OCI-LY3 (cell line): Measurements from ENCODE around the gene PILRA.
"Not testable (repeated sequence)": the region's sequence is repeated elsewhere in the genome, so short reads cannot be mapped to it uniquely, and the experiment has no call there.

Source experiments
- H2AFZ ChIP-seq: fragments of 200-600, 300-600 bp; shearing (Covaris generic); 2 replicates; pipeline ENCODE4 v1.6.0; 2014; ENCODE audit warnings: antibody characterized with exemption, low read depth, low read length
- H3K27ac ChIP-seq: fragments of 200-600, 300-600 bp; sonication (generic); 2 replicates; pipeline ENCODE4 v1.5.1; 2014; ENCODE audit warnings: mild to moderate bottlenecking, low read length, moderate library complexity, mixed read lengths
- H3K27me3 ChIP-seq: fragments of 200-600, 300-600 bp; sonication (generic); 2 replicates; pipeline ENCODE4 v1.6.1; 2014; ENCODE audit warnings: low read depth, low read length, mixed read lengths
- H3K36me3 ChIP-seq: fragments of 200-600, 300-600 bp; sonication (generic); replicated peaks from 2 replicates; pipeline ENCODE3; 2014; ENCODE audit warnings: low read depth, low read length, mixed read lengths
- H3K4me1 ChIP-seq: fragments of 300-600, 200-600 bp; sonication (generic); 2 replicates; pipeline ENCODE4 v1.6.1; 2014; ENCODE audit warnings: low read length, mixed read lengths
- H3K4me2 ChIP-seq: fragments of 200-600, 300-600 bp; sonication (generic); 2 replicates; pipeline ENCODE4 v1.6.1; 2014; ENCODE audit warnings: low read length, mixed read lengths
- H3K4me3 ChIP-seq: fragments of 300-600, 200-600 bp; sonication (generic); 2 replicates; pipeline ENCODE4 v1.5.1; 2014; ENCODE audit warnings: antibody characterized with exemption, mild to moderate bottlenecking, low read length, moderate library complexity
- H3K79me2 ChIP-seq: fragments of 300-600, 200-600 bp; shearing (Covaris generic); 2 replicates; pipeline ENCODE4 v1.6.1; 2014; ENCODE audit warnings: mild to moderate bottlenecking, low read length, mixed read lengths
- H3K9ac ChIP-seq: fragments of 300-600, 200-600 bp; shearing (Covaris generic); 2 replicates; pipeline ENCODE4 v1.6.0; 2014; ENCODE audit warnings: mild to moderate bottlenecking, low read length, moderate library complexity
- H3K9me3 ChIP-seq: fragments of 200-600, 300-600 bp; shearing (Covaris generic); 2 replicates; pipeline ENCODE4 v1.6.1; 2014; ENCODE audit warnings: low read length, mixed read lengths; ENCODE audit not compliant: insufficient read depth
- H4K20me1 ChIP-seq: fragments of 200-600, 300-600 bp; sonication (generic); 2 replicates; pipeline ENCODE4 v1.6.1; 2016; ENCODE audit warnings: low read length, mixed read lengths; ENCODE audit not compliant: insufficient read depth
- EZH2phosphoT487 ChIP-seq: fragments of 200-600 bp; shearing (Covaris generic); IDR thresholded peaks from 2 replicates; pipeline ENCODE4 v1.6.1; 2018; ENCODE audit warnings: antibody characterized with exemption, mixed run types, low read depth
- TF ChIP-seq, protein P1 (sequence below): fragments of 200-600, 300-600 bp; sonication (generic); IDR thresholded peaks from 2 replicates; pipeline ENCODE4 v1.5.1; 2014; ENCODE audit warnings: antibody characterized with exemption, low read length, low read depth

Gene PILRA

DNA sequence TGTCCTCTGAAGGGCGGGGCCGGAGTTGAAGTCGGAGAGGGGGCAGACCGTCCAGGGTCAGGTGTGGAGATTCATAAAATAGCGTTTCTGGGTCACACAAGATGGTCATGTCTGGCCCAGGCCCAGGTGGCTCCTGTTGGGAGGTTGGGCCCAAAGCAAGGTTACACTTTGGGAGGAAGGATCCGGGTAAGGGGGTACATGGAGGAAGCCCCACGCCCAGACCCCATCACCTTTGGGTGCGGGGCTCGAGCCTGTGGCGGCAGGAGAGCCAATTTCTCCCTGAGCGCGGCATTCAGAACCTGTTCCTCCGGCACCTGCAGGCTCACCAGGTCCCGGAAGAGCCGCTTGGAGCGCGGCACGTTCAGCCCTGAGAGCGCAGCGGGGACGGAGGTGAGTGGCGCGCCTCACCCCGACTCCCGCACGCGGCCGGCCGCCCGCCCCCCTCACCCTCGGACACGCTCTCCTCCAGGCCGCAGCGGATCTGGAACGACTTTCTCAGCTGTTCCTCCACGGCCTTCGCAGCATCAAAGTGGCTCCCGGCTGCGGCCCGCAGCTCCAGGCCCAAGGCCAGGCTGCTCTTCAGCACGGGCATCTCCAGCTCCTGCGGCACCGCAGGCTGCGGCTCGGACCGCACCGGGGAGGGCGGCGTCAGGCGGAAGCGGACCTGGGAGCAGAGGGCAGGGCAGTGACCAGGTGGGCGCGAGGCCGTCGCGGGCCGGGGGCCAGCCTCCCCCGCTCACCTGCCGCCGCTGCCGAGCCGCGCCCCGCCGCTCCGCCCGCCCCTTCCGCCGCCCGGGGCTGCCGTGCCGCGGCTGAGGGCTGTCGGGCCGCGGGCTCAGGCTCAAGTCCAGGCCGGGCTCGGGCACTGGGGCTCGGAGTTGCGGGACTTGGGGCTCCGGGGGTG lies 62.4 kb downstream of the PILRA start:
- Histone ChIP-seq H3K4me3 (peak overlapping the region; percentile 86), H3K79me2 (peaks cover 53% of the 10 kb centered on the region), H3K27ac (peak overlapping the region; percentile 76), H3K36me3 (peaks cover 42% of the 10 kb centered on the region), H3K9me3 (no peaks in the 10 kb centered on the region), H3K4me2 (peak overlapping the region; percentile 84), H3K9ac (peak overlapping the region; percentile 86), H4K20me1 (peaks cover 23% of the 10 kb centered on the region), H2AFZ (no peak overlapping the region), H3K4me1 (peaks cover 44% of the 10 kb centered on the region), H3K27me3 (no peaks in the 10 kb centered on the region)
- no peak for TF ChIP-seq EZH2phosphoT487
- TF ChIP-seq, protein P1, sequence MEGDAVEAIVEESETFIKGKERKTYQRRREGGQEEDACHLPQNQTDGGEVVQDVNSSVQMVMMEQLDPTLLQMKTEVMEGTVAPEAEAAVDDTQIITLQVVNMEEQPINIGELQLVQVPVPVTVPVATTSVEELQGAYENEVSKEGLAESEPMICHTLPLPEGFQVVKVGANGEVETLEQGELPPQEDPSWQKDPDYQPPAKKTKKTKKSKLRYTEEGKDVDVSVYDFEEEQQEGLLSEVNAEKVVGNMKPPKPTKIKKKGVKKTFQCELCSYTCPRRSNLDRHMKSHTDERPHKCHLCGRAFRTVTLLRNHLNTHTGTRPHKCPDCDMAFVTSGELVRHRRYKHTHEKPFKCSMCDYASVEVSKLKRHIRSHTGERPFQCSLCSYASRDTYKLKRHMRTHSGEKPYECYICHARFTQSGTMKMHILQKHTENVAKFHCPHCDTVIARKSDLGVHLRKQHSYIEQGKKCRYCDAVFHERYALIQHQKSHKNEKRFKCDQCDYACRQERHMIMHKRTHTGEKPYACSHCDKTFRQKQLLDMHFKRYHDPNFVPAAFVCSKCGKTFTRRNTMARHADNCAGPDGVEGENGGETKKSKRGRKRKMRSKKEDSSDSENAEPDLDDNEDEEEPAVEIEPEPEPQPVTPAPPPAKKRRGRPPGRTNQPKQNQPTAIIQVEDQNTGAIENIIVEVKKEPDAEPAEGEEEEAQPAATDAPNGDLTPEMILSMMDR = no peak

- Histone ChIP-seq H3K79me2 (peaks cover 36% of the 10 kb centered on the region), H2AFZ (no peak overlapping the region), H3K9ac (peak overlapping the region; percentile 68), H3K4me1 (peaks cover 27% of the 10 kb centered on the region), H3K4me3 (peak overlapping the region; percentile 86), H3K27ac (peak overlapping the region; percentile 47), H3K9me3 (no peaks in the 10 kb centered on the region), H3K36me3 (peaks cover 25% of the 10 kb centered on the region), H3K27me3 (no peaks in the 10 kb centered on the region), H4K20me1 (peaks cover 5% of the 10 kb centered on the region; the same call in 1 of the 2 replicates), H3K4me2 (peak overlapping the region; percentile 63)
- TF ChIP-seq, protein P1 = no peak
- no peak for TF ChIP-seq EZH2phosphoT487
Observed at GRCh38 chr7:100437150-100438100, 64.1 kb downstream of the PILRA start.

GRCh38 chr7:100438172-100438571 lies 64.9 kb downstream of the PILRA start:
- Histone ChIP-seq H3K9ac (no peak overlapping the region), H3K79me2 (peaks cover 28% of the 10 kb centered on the region; the same call in 1 of the 2 replicates), H3K36me3 (peaks cover 17% of the 10 kb centered on the region), H4K20me1 (no peaks in the 10 kb centered on the region), H3K27ac (no peak overlapping the region), H3K27me3 (no peaks in the 10 kb centered on the region), H3K4me3 (no peak overlapping the region), H3K4me2 (no peak overlapping the region), H3K4me1 (peaks cover 26% of the 10 kb centered on the region), H3K9me3 (no peaks in the 10 kb centered on the region), H2AFZ (no peak overlapping the region)
- TF ChIP-seq, protein P1 = no peak
- no peak for TF ChIP-seq EZH2phosphoT487

- not testable (repeated sequence) for H3K27ac ChIP-seq, H3K9me3 ChIP-seq, H3K4me2 ChIP-seq, H2AFZ ChIP-seq, H4K20me1 ChIP-seq, H3K9ac ChIP-seq, H3K4me3 ChIP-seq, H3K27me3 ChIP-seq
- Histone ChIP-seq H3K79me2 (peaks cover 23% of the 10 kb centered on the region; the same call in 1 of the 2 replicates), H3K36me3 (peaks cover 12% of the 10 kb centered on the region), H3K4me1 (peaks cover 20% of the 10 kb centered on the region)
Observed at GRCh38 chr7:100438731-100439130, 65.4 kb downstream of the PILRA start.

DNA sequence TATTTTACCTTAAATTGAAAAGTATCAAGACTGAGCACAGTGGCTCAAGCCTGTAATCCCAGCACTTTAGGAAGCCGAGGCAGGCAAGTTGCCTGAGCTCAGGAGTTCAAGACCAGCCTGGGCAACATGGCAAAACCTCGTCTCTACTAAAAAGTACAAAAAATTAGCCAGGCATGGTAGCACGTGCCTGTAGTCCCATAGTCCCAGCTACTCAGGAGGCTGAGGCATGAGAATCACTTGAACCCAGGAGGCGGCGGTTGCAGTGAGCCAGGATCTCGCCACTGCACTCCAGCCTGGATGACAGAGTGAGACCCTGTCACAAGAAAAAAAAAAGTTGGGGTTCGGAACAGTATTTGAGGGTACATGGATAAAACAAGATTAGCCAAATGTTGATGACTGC lies 66.0 kb downstream of the PILRA start:
- H2AFZ ChIP-seq, H3K27me3 ChIP-seq, H3K36me3 ChIP-seq, H3K9ac ChIP-seq, H3K27ac ChIP-seq, H3K4me2 ChIP-seq, H4K20me1 ChIP-seq, H3K4me3 ChIP-seq, H3K9me3 ChIP-seq: not testable (repeated sequence)
- Histone ChIP-seq H3K79me2 (peaks cover 18% of the 10 kb centered on the region; the same call in 1 of the 2 replicates), H3K4me1 (peaks cover 15% of the 10 kb centered on the region)
